ENCODE data around the gene DPP6.

DNA sequence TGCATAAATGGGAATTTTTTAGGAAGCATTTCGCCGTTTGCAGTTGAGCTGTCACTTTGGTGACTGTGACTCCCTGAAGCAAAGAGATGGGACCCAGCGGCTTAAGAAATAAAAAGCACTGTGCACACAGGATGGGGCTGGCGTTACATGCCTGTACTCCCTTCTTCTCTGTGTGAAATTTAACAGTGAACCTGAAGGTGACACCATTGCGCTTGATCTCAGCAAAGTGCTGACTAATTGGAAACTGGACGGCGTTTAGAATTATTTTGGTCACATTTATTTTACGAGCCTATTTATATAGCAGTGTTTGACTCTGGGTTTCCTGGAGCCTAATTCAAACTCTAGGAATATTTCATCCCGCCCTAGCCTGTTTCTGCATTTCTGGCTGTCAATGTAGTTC lies 804.5 kb downstream of the DPP6 start:
- TF ChIP-seq, protein P1, sequence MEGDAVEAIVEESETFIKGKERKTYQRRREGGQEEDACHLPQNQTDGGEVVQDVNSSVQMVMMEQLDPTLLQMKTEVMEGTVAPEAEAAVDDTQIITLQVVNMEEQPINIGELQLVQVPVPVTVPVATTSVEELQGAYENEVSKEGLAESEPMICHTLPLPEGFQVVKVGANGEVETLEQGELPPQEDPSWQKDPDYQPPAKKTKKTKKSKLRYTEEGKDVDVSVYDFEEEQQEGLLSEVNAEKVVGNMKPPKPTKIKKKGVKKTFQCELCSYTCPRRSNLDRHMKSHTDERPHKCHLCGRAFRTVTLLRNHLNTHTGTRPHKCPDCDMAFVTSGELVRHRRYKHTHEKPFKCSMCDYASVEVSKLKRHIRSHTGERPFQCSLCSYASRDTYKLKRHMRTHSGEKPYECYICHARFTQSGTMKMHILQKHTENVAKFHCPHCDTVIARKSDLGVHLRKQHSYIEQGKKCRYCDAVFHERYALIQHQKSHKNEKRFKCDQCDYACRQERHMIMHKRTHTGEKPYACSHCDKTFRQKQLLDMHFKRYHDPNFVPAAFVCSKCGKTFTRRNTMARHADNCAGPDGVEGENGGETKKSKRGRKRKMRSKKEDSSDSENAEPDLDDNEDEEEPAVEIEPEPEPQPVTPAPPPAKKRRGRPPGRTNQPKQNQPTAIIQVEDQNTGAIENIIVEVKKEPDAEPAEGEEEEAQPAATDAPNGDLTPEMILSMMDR (conservative IDR thresholded peaks at IDR 0.05; ENCODE audit: low read length): no peak
- no peak for TF ChIP-seq EZH2phosphoT487 (IDR thresholded peaks at IDR 0.05; ENCODE audit: borderline replicate concordance, low read depth, low read length)
